ENCODE results near the gene ZP1. TPM values are rescaled to one million over a fixed set of nuclear protein-coding genes. Genes with fewer than 3 reads are reported as not detected.

Gene ZP1
- total and polyA plus RNA-seq, 2 experiments from 2014 or later: 1.0 to 1.3 TPM

GRCh38 chr11:60887556-60887955 is 20.2 kb downstream of the ZP1 start:
- Histone ChIP-seq H3K9ac (no peak overlapping the region), H3K4me3 (no peak overlapping the region), H3K27me3 (replicated peaks; ENCODE audit: insufficient read depth) (no peaks in the 10 kb centered on the region), H2AFZ (no peak overlapping the region), H3F3A (ENCODE audit: insufficient read depth) (no peaks in the 10 kb centered on the region), H3K9me3 (ENCODE audit: low read depth) (no peaks in the 10 kb centered on the region), H3K36me3 (ENCODE audit: low read depth) (no peaks in the 10 kb centered on the region), H3K4me2 (ENCODE audit: unreplicated experiment) (no peak overlapping the region), H4K20me1 (ENCODE audit: insufficient read depth) (no peaks in the 10 kb centered on the region), H3K9me2 (ENCODE audit: insufficient read depth) (no peaks in the 10 kb centered on the region), H3K27ac (no peak overlapping the region), H3K4me1 (ENCODE audit: insufficient read depth) (no peaks in the 10 kb centered on the region), H3K79me2 (ENCODE audit: insufficient read depth) (no peaks in the 10 kb centered on the region)
- 60 to 65% methylated on average over 5 of the region's 5 CpGs for WGBS, 2 experiments (ENCODE audit: low coverage in 1 of 2, low lambda C conversion rate in 2 of 2, missing lambda C conversion rate in 2 of 2)
- TF ChIP-seq EZH2 (IDR thresholded peaks at IDR 0.05; ENCODE audit: insufficient read depth, poor library complexity, severe bottlenecking) (no peak), EZH2phosphoT487 (IDR thresholded peaks at IDR 0.05; ENCODE audit: insufficient read depth, low read depth) (no peak)
- in situ Hi-C loops (cut with MboI): no loop called here
- DNase-seq: peak; percentile 69

- TF ChIP-seq EZH2phosphoT487 (IDR thresholded peaks at IDR 0.05; ENCODE audit: insufficient read depth, low read depth) (no peak), EZH2 (IDR thresholded peaks at IDR 0.05; ENCODE audit: insufficient read depth, poor library complexity, severe bottlenecking) (no peak)
- H3K4me2 ChIP-seq (ENCODE audit: unreplicated experiment): no peak overlapping the region
- H3K36me3 ChIP-seq (ENCODE audit: low read depth): 0 out of 2 replicates have a peak, but pooled peaks cover 5% of the 10 kb centered on the region
- no peaks in the 10 kb centered on the region for H3K4me1 ChIP-seq (ENCODE audit: insufficient read depth)
- 60% methylated on average over 6 of the region's 6 CpGs for WGBS, 2 experiments (ENCODE audit: low coverage in 1 of 2, low lambda C conversion rate in 2 of 2, missing lambda C conversion rate in 2 of 2)
- no peaks in the 10 kb centered on the region for H3F3A ChIP-seq (ENCODE audit: insufficient read depth)
- H2AFZ ChIP-seq: no peak overlapping the region
- in situ Hi-C loops (cut with MboI): loop anchor here (10.0 kb wide), 1 partner anchor 55 kb away; no protein-coding TSS in a partner anchor
- H3K9ac ChIP-seq: no peak overlapping the region
- no peaks in the 10 kb centered on the region for H3K79me2 ChIP-seq (ENCODE audit: insufficient read depth)
- H3K9me2 ChIP-seq (ENCODE audit: insufficient read depth): no peaks in the 10 kb centered on the region
- DNase-seq: no peak
- H4K20me1 ChIP-seq (ENCODE audit: insufficient read depth): no peaks in the 10 kb centered on the region
- no peaks in the 10 kb centered on the region for H3K27me3 ChIP-seq (replicated peaks; ENCODE audit: insufficient read depth)
- H3K4me3 ChIP-seq: no peak overlapping the region
- H3K27ac ChIP-seq: no peak overlapping the region
- no peaks in the 10 kb centered on the region for H3K9me3 ChIP-seq (ENCODE audit: low read depth)
Measured at GRCh38 chr11:60889869-60890311, 22.5 kb downstream of the ZP1 start.

GRCh38 chr11:60890696-60891095 is 23.4 kb downstream of the ZP1 start:
- no peak overlapping the region for H2AFZ ChIP-seq
- H3K27ac ChIP-seq: no peak overlapping the region
- H3K9me3 ChIP-seq (ENCODE audit: low read depth): no peaks in the 10 kb centered on the region
- no peak overlapping the region for H3K4me3 ChIP-seq
- H3F3A ChIP-seq (ENCODE audit: insufficient read depth): no peaks in the 10 kb centered on the region
- H3K79me2 ChIP-seq (ENCODE audit: insufficient read depth): no peaks in the 10 kb centered on the region
- no peaks in the 10 kb centered on the region for H3K4me1 ChIP-seq (ENCODE audit: insufficient read depth)
- no peak for DNase-seq
- H3K4me2 ChIP-seq (ENCODE audit: unreplicated experiment): no peak overlapping the region
- peaks cover 13% of the 10 kb centered on the region for H3K36me3 ChIP-seq (ENCODE audit: low read depth)
- in situ Hi-C loops (cut with MboI): loop anchor here (10.0 kb wide), 1 partner anchor 56 kb away; no protein-coding TSS in a partner anchor
- H4K20me1 ChIP-seq (ENCODE audit: insufficient read depth): no peaks in the 10 kb centered on the region
- 82 to 83% methylated on average over 5 of the region's 5 CpGs for WGBS, 2 experiments (ENCODE audit: low coverage in 1 of 2, low lambda C conversion rate in 2 of 2, missing lambda C conversion rate in 2 of 2)
- no peaks in the 10 kb centered on the region for H3K9me2 ChIP-seq (ENCODE audit: insufficient read depth)
- no peaks in the 10 kb centered on the region for H3K27me3 ChIP-seq (replicated peaks; ENCODE audit: insufficient read depth)
- no peak overlapping the region for H3K9ac ChIP-seq
- no peak for TF ChIP-seq EZH2phosphoT487 (IDR thresholded peaks at IDR 0.05; ENCODE audit: insufficient read depth, low read depth)
- no peak for TF ChIP-seq EZH2 (IDR thresholded peaks at IDR 0.05; ENCODE audit: insufficient read depth, poor library complexity, severe bottlenecking)

- H3K79me2 ChIP-seq (ENCODE audit: insufficient read depth): no peaks in the 10 kb centered on the region
- no peak overlapping the region for H2AFZ ChIP-seq
- 98 to 99% methylated on average over 7 of the region's 7 CpGs for WGBS, 2 experiments (ENCODE audit: low coverage in 1 of 2, low lambda C conversion rate in 2 of 2, missing lambda C conversion rate in 2 of 2)
- no peaks in the 10 kb centered on the region for H3K9me2 ChIP-seq (ENCODE audit: insufficient read depth)
- no peak for TF ChIP-seq EZH2 (IDR thresholded peaks at IDR 0.05; ENCODE audit: insufficient read depth, poor library complexity, severe bottlenecking)
- no peak for TF ChIP-seq EZH2phosphoT487 (IDR thresholded peaks at IDR 0.05; ENCODE audit: insufficient read depth, low read depth)
- H3K9ac ChIP-seq: no peak overlapping the region
- H3K4me1 ChIP-seq (ENCODE audit: insufficient read depth): no peaks in the 10 kb centered on the region
- no peak for DNase-seq
- no peaks in the 10 kb centered on the region for H4K20me1 ChIP-seq (ENCODE audit: insufficient read depth)
- H3K36me3 ChIP-seq (ENCODE audit: low read depth): peaks cover 18% of the 10 kb centered on the region
- H3K4me3 ChIP-seq: no peak overlapping the region
- no peaks in the 10 kb centered on the region for H3K27me3 ChIP-seq (replicated peaks; ENCODE audit: insufficient read depth)
- in situ Hi-C loops (cut with MboI): loop anchor here (10.0 kb wide), 1 partner anchor 56 kb away; no protein-coding TSS in a partner anchor
- no peak overlapping the region for H3K27ac ChIP-seq
- H3K9me3 ChIP-seq (ENCODE audit: low read depth): no peaks in the 10 kb centered on the region
- H3K4me2 ChIP-seq (ENCODE audit: unreplicated experiment): no peak overlapping the region
- no peaks in the 10 kb centered on the region for H3F3A ChIP-seq (ENCODE audit: insufficient read depth)
Measured at GRCh38 chr11:60891103-60891741, 23.9 kb downstream of the ZP1 start.

Measured in GM23248 (cell line).